PC-3 (cell line): ENCODE results near the gene ZNF557. TPM values are rescaled to one million over a fixed set of nuclear protein-coding genes. Genes with fewer than 3 reads are reported as not detected.
"Not testable (repeated sequence)": the region's sequence is repeated elsewhere in the genome, so short reads cannot be mapped to it uniquely, and the experiment has no call there.

Experiments used
- ATAC-seq: fragments of 200-7000 bp; cut with Tn5 transposase; 2 replicates; pipeline ENCODE4 v1.9.1; 2020; ENCODE audit warnings: mild to moderate bottlenecking, moderate library complexity
- BruUV-seq: library from RNA; stranded (reverse); fragments of 400-500 nt; replicated peaks from 2 replicates; lab custom pipeline; 2021; lab: Mats Ljungman, UMichigan
- CTCF ChIA-PET: fragments of 300-600 bp; sonication (Branson Sonifier 250); formaldehyde crosslinking; loops from one replicate; lab custom pipeline; 2022; ENCODE audit warnings: antibody characterized with exemption; lab: Charles Lee
- POLR2A ChIA-PET: fragments of 300-600 bp; sonication (Branson Sonifier 250); formaldehyde crosslinking; loops from one replicate; lab custom pipeline; 2022; ENCODE audit warnings: antibody characterized with exemption; ENCODE audit not compliant: unreplicated experiment; lab: Charles Lee
- DNase-seq: peaks from one replicate; pipeline ENCODE4 v3.0.0-alpha.2; 2015
- H2AFZ ChIP-seq: fragments of 300-600 bp; sonication (generic); 2 replicates; pipeline ENCODE4 v1.6.0; 2016; ENCODE audit warnings: antibody characterized with exemption, low read length
- H3F3A ChIP-seq: fragments of 300-600 bp; sonication (generic); one replicate; pipeline ENCODE4 v1.6.0; 2017; ENCODE audit warnings: antibody characterized with exemption, low read length, control low read depth, mild to moderate bottlenecking; ENCODE audit not compliant: unreplicated experiment
- H3K27ac ChIP-seq: fragments of 300-600 bp; sonication (generic); 2 replicates; pipeline ENCODE4 v1.5.1; 2016; ENCODE audit warnings: mild to moderate bottlenecking, low read length
- H3K27me3 ChIP-seq: fragments of 300-600 bp; sonication (generic); 2 replicates; pipeline ENCODE4 v1.6.1; 2016; ENCODE audit warnings: low read length, mixed read lengths
- H3K36me3 ChIP-seq: fragments of 300-600 bp; sonication (generic); 2 replicates; pipeline ENCODE4 v1.6.1; 2016; ENCODE audit warnings: low read depth, mixed run types, low read length, mixed read lengths
- H3K4me1 ChIP-seq: fragments of 300-600 bp; sonication (generic); 2 replicates; pipeline ENCODE4 v1.5.1; 2016; ENCODE audit warnings: low read length; ENCODE audit not compliant: insufficient read depth
- H3K4me2 ChIP-seq: fragments of 300-600 bp; sonication (generic); 2 replicates; pipeline ENCODE4 v1.6.0; 2016; ENCODE audit warnings: low read length
- H3K4me3 ChIP-seq: fragments of 300-600 bp; sonication (generic); 2 replicates; pipeline ENCODE4 v1.5.1; 2016; ENCODE audit warnings: mild to moderate bottlenecking, low read length, mixed read lengths
- H3K79me2 ChIP-seq: fragments of 300-600 bp; sonication (generic); 2 replicates; pipeline ENCODE4 v1.6.1; 2017; ENCODE audit warnings: low read length, mixed read lengths
- H3K9ac ChIP-seq: fragments of 300-600 bp; sonication (generic); 2 replicates; pipeline ENCODE4 v1.6.0; 2016; ENCODE audit warnings: mild to moderate bottlenecking, low read length
- H3K9me2 ChIP-seq: fragments of 300-600 bp; sonication (generic); replicated peaks from 2 replicates; pipeline ENCODE4 v1.6.1; 2016; ENCODE audit warnings: mixed run types, low read length, mixed read lengths
- H3K9me3 ChIP-seq: fragments of 300-600 bp; sonication (generic); 2 replicates; pipeline ENCODE4 v1.6.1; 2016; ENCODE audit warnings: low read length, mixed read lengths
- H4K20me1 ChIP-seq: fragments of 300-600 bp; sonication (generic); 2 replicates; pipeline ENCODE4 v1.6.1; 2016; ENCODE audit warnings: low read length, mixed read lengths
- CTCF ChIP-seq: fragments of 300-600 bp; sonication (generic); conservative IDR thresholded peaks from 2 replicates; pipeline ENCODE4 v1.5.1; 2017; ENCODE audit warnings: antibody characterized with exemption, low read depth, mild to moderate bottlenecking, low read length
- EZH2 ChIP-seq: fragments of 300-600 bp; sonication (generic); IDR thresholded peaks from one replicate; pipeline ENCODE4 v1.6.1; 2017; ENCODE audit warnings: antibody characterized with exemption, mild to moderate bottlenecking, low read length; ENCODE audit not compliant: unreplicated experiment
- EZH2phosphoT487 ChIP-seq: fragments of 300-600 bp; sonication (generic); IDR thresholded peaks from 2 replicates; pipeline ENCODE4 v1.6.1; 2018; ENCODE audit warnings: mild to moderate bottlenecking, antibody characterized with exemption, low read length, borderline replicate concordance
- intact Hi-C: fragments of 100-400 bp; cut with micrococcal nuclease; formaldehyde crosslinking; loops from 2 replicates; pipeline ENCODE4 v1.9.0; 2023
- total RNA-seq: library from RNA; depleted of rRNA; stranded (reverse); fragments of >200 nt; gene quantifications from 2 replicates; pipeline ENCODE4 v1.2.3, GENCODE V29; 2014

The ZNF557 gene
- total RNA-seq, 1 experiment from 2014 or later: 13.7 TPM

- no TSS peak for BruUV-seq
- ChIA-PET POLR2A (no interaction called here), CTCF (no interaction called here)
- intact Hi-C loops: no loop called here
- H3K27me3 ChIP-seq: no peaks in the 10 kb centered on the region
- H3K27ac ChIP-seq: no peak overlapping the region
- DNase-seq: no peak
- no peaks in the 10 kb centered on the region for H3K36me3 ChIP-seq
- no peak overlapping the region for H3K4me3 ChIP-seq
- no peak overlapping the region for H2AFZ ChIP-seq
- no peaks in the 10 kb centered on the region for H3K9me3 ChIP-seq
- H3F3A ChIP-seq: no peaks in the 10 kb centered on the region
- no peak overlapping the region for H3K9ac ChIP-seq
- TF ChIP-seq CTCF (no peak), EZH2 (no peak), EZH2phosphoT487 (no peak)
- ATAC-seq: no peak
- H3K79me2 ChIP-seq: no peaks in the 10 kb centered on the region
- H3K4me1 ChIP-seq: no peaks in the 10 kb centered on the region
- no peak overlapping the region for H3K4me2 ChIP-seq
- H3K9me2 ChIP-seq: no peaks in the 10 kb centered on the region
- no peaks in the 10 kb centered on the region for H4K20me1 ChIP-seq
These were observed 5.6 kb upstream of the ZNF557 start for GRCh38 chr19:7063764-7064418.

GRCh38 chr19:7067122-7067521 lies 2.4 kb upstream of the ZNF557 start:
- H3K9me3 ChIP-seq, H3K4me1 ChIP-seq, H3K27me3 ChIP-seq, H3K36me3 ChIP-seq, ATAC-seq, H2AFZ ChIP-seq, CTCF ChIA-PET, H3K9ac ChIP-seq, H4K20me1 ChIP-seq, H3K4me3 ChIP-seq, H3K27ac ChIP-seq, intact Hi-C loops, BruUV-seq, H3K9me2 ChIP-seq, H3K4me2 ChIP-seq, H3F3A ChIP-seq, DNase-seq: not testable (repeated sequence)
- peaks cover 18% of the 10 kb centered on the region for H3K79me2 ChIP-seq
- POLR2A ChIA-PET: interaction anchor here (0.6 kb wide), 1 partner anchor 35 kb away, joined by 3 read pairs; no protein-coding TSS in a partner anchor

- Histone ChIP-seq H3K9me3 (no peaks in the 10 kb centered on the region), H3K4me2 (no peak overlapping the region), H3K36me3 (peaks cover 13% of the 10 kb centered on the region), H3K79me2 (peaks cover 18% of the 10 kb centered on the region), H4K20me1 (no peaks in the 10 kb centered on the region), H2AFZ (no peak overlapping the region), H3K9me2 (no peaks in the 10 kb centered on the region), H3F3A (no peaks in the 10 kb centered on the region), H3K4me3 (no peak overlapping the region), H3K4me1 (peaks cover 6% of the 10 kb centered on the region; the same call in 1 of the 2 replicates), H3K27me3 (no peaks in the 10 kb centered on the region), H3K9ac (no peak overlapping the region), H3K27ac (no peak overlapping the region)
- CTCF ChIA-PET: no interaction called here
- ATAC-seq: no peak
- BruUV-seq: no TSS peak
- TF ChIP-seq EZH2phosphoT487 (no peak), CTCF (no peak), EZH2 (no peak)
- no peak for DNase-seq
- intact Hi-C loops: no loop called here
- POLR2A ChIA-PET: interaction anchor here (0.6 kb wide), 1 partner anchor 34 kb away, joined by 3 read pairs; no protein-coding TSS in a partner anchor
These were observed 1.8 kb upstream of the ZNF557 start for GRCh38 chr19:7067716-7068115.
